Keratinocyte (primary cell): ENCODE data around the gene HSD17B14. TPM values are rescaled to one million over a fixed set of nuclear protein-coding genes. Genes with fewer than 3 reads are reported as not detected.
A peak's percentile ranks its signal among the peaks of the same experiment; 100 is the strongest.

Source experiments
- DNase-seq: peaks from one replicate; pipeline ENCODE4 v3.0.0-alpha.2; 2011; ENCODE audit warnings: low read depth, missing footprints, low spot score
- FAIRE-seq: peaks from 2 replicates; lab custom pipeline; 2011; peaks lifted over from hg19 to GRCh38; lab: Jason Lieb, UNC
- H2AFZ ChIP-seq: 2 replicates; pipeline ENCODE4 v1.6.0; 2012; ENCODE audit warnings: low read length, control low read depth, inconsistent platforms; ENCODE audit not compliant: control insufficient read depth
- H3K27ac ChIP-seq: 2 replicates; pipeline ENCODE4 v1.5.1; 2011; ENCODE audit warnings: low read length; ENCODE audit not compliant: control insufficient read depth, insufficient read depth
- H3K27me3 ChIP-seq: 3 replicates; pipeline ENCODE4 v1.6.0; 2011; ENCODE audit warnings: low read length; ENCODE audit not compliant: control insufficient read depth, insufficient read depth; ENCODE audit errors: extremely low read depth
- H3K36me3 ChIP-seq, 2 experiments: 2 replicates in 1 of 2; 3 replicates in 1 of 2; pipeline ENCODE4 v1.5.1; 2011; ENCODE audit warnings: low read length in 2 of 2, mild to moderate bottlenecking in 1 of 2; ENCODE audit not compliant: control insufficient read depth in 2 of 2, insufficient read depth in 2 of 2; ENCODE audit errors: extremely low read depth in 1 of 2
- H3K4me1 ChIP-seq: 3 replicates; pipeline ENCODE4 v1.5.1; 2011; ENCODE audit warnings: low read length; ENCODE audit not compliant: control insufficient read depth, insufficient read depth; ENCODE audit errors: extremely low read depth
- H3K4me2 ChIP-seq: 3 replicates; pipeline ENCODE4 v1.6.0; 2011; ENCODE audit warnings: low read depth, low read length; ENCODE audit not compliant: control insufficient read depth, insufficient read depth; ENCODE audit errors: extremely low read depth
- H3K4me3 ChIP-seq, 3 experiments: fragments of 200-600 bp in 1 of 3; sonication (generic) in 1 of 3; 2 replicates in 2 of 3; 3 replicates in 1 of 3; pipeline ENCODE4 v1.5.1; 2011 to 2016; ENCODE audit warnings: low read length in 3 of 3, mild to moderate bottlenecking in 3 of 3, control low read depth in 2 of 3, inconsistent platforms in 1 of 3, low read depth in 1 of 3, mixed read lengths in 1 of 3, mixed run types in 1 of 3, moderate library complexity in 1 of 3; ENCODE audit not compliant: control insufficient read depth in 2 of 3, insufficient read depth in 2 of 3; ENCODE audit errors: extremely low read depth in 1 of 3
- H3K79me2 ChIP-seq: 2 replicates; pipeline ENCODE4 v1.6.0; 2012; ENCODE audit warnings: low read length; ENCODE audit not compliant: control insufficient read depth, insufficient read depth
- H3K9ac ChIP-seq: 3 replicates; pipeline ENCODE4 v1.6.0; 2011; ENCODE audit warnings: low read length; ENCODE audit not compliant: control insufficient read depth, insufficient read depth; ENCODE audit errors: extremely low read depth
- H3K9me1 ChIP-seq: 3 replicates; pipeline ENCODE4 v1.6.0; 2011; ENCODE audit warnings: low read length; ENCODE audit not compliant: control insufficient read depth, insufficient read depth; ENCODE audit errors: extremely low read depth
- H3K9me3 ChIP-seq: 2 replicates; pipeline ENCODE4 v1.5.1; 2012; ENCODE audit warnings: low read depth, low read length; ENCODE audit not compliant: control insufficient read depth
- H4K20me1 ChIP-seq: 3 replicates; pipeline ENCODE4 v1.6.0; 2011; ENCODE audit warnings: low read length; ENCODE audit not compliant: control insufficient read depth, insufficient read depth; ENCODE audit errors: extremely low read depth
- EZH2 ChIP-seq: IDR thresholded peaks from one replicate; pipeline ENCODE4 v1.6.1; 2012; ENCODE audit warnings: inconsistent platforms, mild to moderate bottlenecking, low read length, moderate library complexity
- dilution Hi-C: fragments of 300-500 bp; cut with MboI; formaldehyde crosslinking; loops from one replicate; pipeline ENCODE4 v1.7.0; 2020; ENCODE audit warnings: low sequenced_read_pairs; ENCODE audit not compliant: extremely low pct_ligation_motif_present
- polyA plus RNA-seq, 5 experiments: library from polyadenylated mRNA; depleted of rRNA in 3 of 5; stranded (reverse) in 3 of 5; stranded (forward) in 1 of 5; unstranded in 1 of 5; fragments of >200 nt; gene quantifications; 1 replicate in 1 of 5; 2 replicates in 3 of 5; 3 replicates in 1 of 5; pipeline versions ENCODE4 v1.2.1 to v1.2.3, GENCODE V29; 2011 to 2012; ENCODE audit warnings: missing spikeins in 2 of 5, low read depth in 1 of 5, low replicate concordance in 1 of 5
- TF ChIP-seq, protein P1 (sequence below), 3 experiments: IDR thresholded peaks in 1 of 3; conservative IDR thresholded peaks in 1 of 3; optimal IDR thresholded peaks in 1 of 3; 2 replicates in 2 of 3; 3 replicates in 1 of 3; pipeline versions ENCODE3 to v1.5.1; 2011; ENCODE audit warnings: low read length in 3 of 3, mild to moderate bottlenecking in 3 of 3, moderate library complexity in 2 of 3, control low read depth in 1 of 3, inconsistent platforms in 1 of 3; ENCODE audit not compliant: insufficient read depth in 2 of 3; ENCODE audit errors: extremely low read depth in 1 of 3

HSD17B14 gene
- polyA plus RNA-seq, 1 donor (not counting 4 experiments of a cell fraction or from before 2014, with no cell fraction given), result 0.92 TPM

DNA sequence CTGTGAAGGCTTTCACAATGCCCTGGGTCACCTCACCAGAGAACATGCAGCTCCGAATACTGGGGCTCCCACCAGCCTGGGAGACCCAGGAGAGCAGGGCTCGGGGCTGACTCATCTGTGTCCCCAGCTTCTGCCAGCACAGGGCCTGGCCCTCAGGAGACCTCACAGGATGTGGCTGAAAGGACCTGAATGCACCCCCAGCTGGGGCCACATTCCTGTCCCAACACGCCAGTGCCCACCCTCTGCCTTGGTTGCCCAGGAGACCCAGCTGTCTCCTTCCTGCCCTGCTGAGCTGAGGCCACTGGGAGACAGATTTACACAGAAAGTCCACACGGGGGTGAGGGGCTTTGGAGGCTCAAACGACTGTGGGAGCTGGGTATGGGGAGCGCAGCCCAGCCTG, 37.4 kb downstream of the HSD17B14 start:
- Histone ChIP-seq H3K9ac (no peak overlapping the region), H4K20me1 (no peaks in the 10 kb centered on the region), H3K79me2 (no peaks in the 10 kb centered on the region), H3K4me1 (peaks cover 15% of the 10 kb centered on the region), H3K36me3 (no peaks in the 10 kb centered on the region), H3K9me1 (no peaks in the 10 kb centered on the region), H3K4me3 (no peak overlapping the region), H3K27me3 (no peaks in the 10 kb centered on the region), H2AFZ (no peak overlapping the region), H3K27ac (no peak overlapping the region), H3K9me3 (no peaks in the 10 kb centered on the region), H3K4me2 (peak overlapping the region; percentile 35)
- dilution Hi-C loops, result loop anchor here (5.0 kb wide), 1 partner anchor 53 kb away; no protein-coding TSS in a partner anchor
- DNase-seq (no peak), FAIRE-seq (no peak)
- no peak for TF ChIP-seq EZH2
- TF ChIP-seq, protein P1, sequence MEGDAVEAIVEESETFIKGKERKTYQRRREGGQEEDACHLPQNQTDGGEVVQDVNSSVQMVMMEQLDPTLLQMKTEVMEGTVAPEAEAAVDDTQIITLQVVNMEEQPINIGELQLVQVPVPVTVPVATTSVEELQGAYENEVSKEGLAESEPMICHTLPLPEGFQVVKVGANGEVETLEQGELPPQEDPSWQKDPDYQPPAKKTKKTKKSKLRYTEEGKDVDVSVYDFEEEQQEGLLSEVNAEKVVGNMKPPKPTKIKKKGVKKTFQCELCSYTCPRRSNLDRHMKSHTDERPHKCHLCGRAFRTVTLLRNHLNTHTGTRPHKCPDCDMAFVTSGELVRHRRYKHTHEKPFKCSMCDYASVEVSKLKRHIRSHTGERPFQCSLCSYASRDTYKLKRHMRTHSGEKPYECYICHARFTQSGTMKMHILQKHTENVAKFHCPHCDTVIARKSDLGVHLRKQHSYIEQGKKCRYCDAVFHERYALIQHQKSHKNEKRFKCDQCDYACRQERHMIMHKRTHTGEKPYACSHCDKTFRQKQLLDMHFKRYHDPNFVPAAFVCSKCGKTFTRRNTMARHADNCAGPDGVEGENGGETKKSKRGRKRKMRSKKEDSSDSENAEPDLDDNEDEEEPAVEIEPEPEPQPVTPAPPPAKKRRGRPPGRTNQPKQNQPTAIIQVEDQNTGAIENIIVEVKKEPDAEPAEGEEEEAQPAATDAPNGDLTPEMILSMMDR (optimal IDR thresholded peaks at IDR 0.05 in 1 of 3, IDR thresholded peaks at IDR 0.05 in 1 of 3, conservative IDR thresholded peaks at IDR 0.05 in 1 of 3; ENCODE audit: extremely low read depth in 1 of 3, insufficient read depth in 2 of 3, low read length in 3 of 3), result no peak

DNA sequence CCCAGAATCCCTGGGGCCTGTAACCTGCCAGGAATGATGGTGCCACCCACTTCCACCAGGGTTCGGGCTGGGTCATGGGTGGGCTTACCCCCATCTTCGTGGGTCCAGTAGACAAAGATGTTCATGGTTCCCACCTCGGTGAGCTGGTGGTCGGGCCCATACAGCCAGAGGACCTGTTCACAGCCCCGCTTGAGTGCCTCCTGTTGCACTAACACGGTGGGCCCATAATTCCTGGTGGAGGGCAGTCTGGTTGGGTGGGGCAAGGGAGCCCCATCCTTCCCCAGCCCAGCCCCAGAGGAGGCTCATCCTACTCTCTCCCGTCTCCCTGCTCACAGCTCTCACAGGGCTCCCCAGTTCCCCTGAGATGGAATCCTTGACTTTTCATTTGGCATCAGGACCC, 39.2 kb downstream of the HSD17B14 start:
- H3K4me3 ChIP-seq, result no peak overlapping the region
- no peaks in the 10 kb centered on the region for H4K20me1 ChIP-seq
- H2AFZ ChIP-seq, result no peak overlapping the region
- TF ChIP-seq EZH2, result no peak
- TF ChIP-seq, protein P1 (optimal IDR thresholded peaks at IDR 0.05 in 1 of 3, IDR thresholded peaks at IDR 0.05 in 1 of 3, conservative IDR thresholded peaks at IDR 0.05 in 1 of 3; ENCODE audit: extremely low read depth in 1 of 3, insufficient read depth in 2 of 3, low read length in 3 of 3), result no peak
- DNase-seq (no peak), FAIRE-seq (no peak)
- H3K4me2 ChIP-seq, result no peak overlapping the region
- no peaks in the 10 kb centered on the region for H3K36me3 ChIP-seq
- peaks cover 15% of the 10 kb centered on the region for H3K4me1 ChIP-seq
- H3K27me3 ChIP-seq, result no peaks in the 10 kb centered on the region
- no peak overlapping the region for H3K9ac ChIP-seq
- dilution Hi-C loops, result loop anchor here (5.0 kb wide), 1 partner anchor 55 kb away; no protein-coding TSS in a partner anchor
- H3K27ac ChIP-seq, result no peak overlapping the region
- no peaks in the 10 kb centered on the region for H3K9me3 ChIP-seq
- H3K79me2 ChIP-seq, result no peaks in the 10 kb centered on the region
- no peaks in the 10 kb centered on the region for H3K9me1 ChIP-seq
